H9 (cell line): Measurements from ENCODE around the gene DNAH8. TPM values are rescaled to one million over a fixed set of nuclear protein-coding genes. Genes with fewer than 3 reads are reported as not detected.

Experiments used
- DNase-seq: peaks from one replicate; pipeline ENCODE4 v3.0.0-alpha.2; 2017
- H2AFZ ChIP-seq: one replicate; pipeline ENCODE4 v1.6.1; 2013; ENCODE audit warnings: mild to moderate bottlenecking, low read length, control low read depth, moderate library complexity
- H2AK5ac ChIP-seq: 2 replicates; pipeline ENCODE4 v1.6.1; 2013; ENCODE audit warnings: low read length, control low read depth, mixed read lengths; ENCODE audit not compliant: insufficient read length
- H2BK120ac ChIP-seq: one replicate; pipeline ENCODE4 v1.6.1; 2013; ENCODE audit warnings: low read depth, mild to moderate bottlenecking, low read length, control low read depth, inconsistent platforms; ENCODE audit not compliant: poor library complexity, severe bottlenecking
- H2BK12ac ChIP-seq: 2 replicates; pipeline ENCODE4 v1.6.1; 2013; ENCODE audit warnings: low read length, control low read depth, mixed read lengths, low read depth; ENCODE audit not compliant: insufficient read length
- H2BK15ac ChIP-seq: 2 replicates; pipeline ENCODE4 v1.6.1; 2013; ENCODE audit warnings: low read depth, low read length, control low read depth
- H2BK20ac ChIP-seq: one replicate; pipeline ENCODE4 v1.6.1; 2013; ENCODE audit warnings: low read depth, mild to moderate bottlenecking, low read length, control low read depth, inconsistent platforms; ENCODE audit not compliant: poor library complexity, severe bottlenecking
- H2BK5ac ChIP-seq: 2 replicates; pipeline ENCODE4 v1.6.1; 2013; ENCODE audit warnings: low read length, control low read depth, mixed read lengths; ENCODE audit not compliant: insufficient read length
- H3K14ac ChIP-seq: 2 replicates; pipeline ENCODE4 v1.6.1; 2013; ENCODE audit warnings: low read length, control low read depth; ENCODE audit not compliant: insufficient read depth
- H3K18ac ChIP-seq: 2 replicates; pipeline ENCODE4 v1.6.1; 2013; ENCODE audit warnings: low read depth, mild to moderate bottlenecking, mixed read lengths, low read length, control low read depth; ENCODE audit not compliant: insufficient read length
- H3K23ac ChIP-seq: 2 replicates; pipeline ENCODE4 v1.6.1; 2013; ENCODE audit warnings: low read length, control low read depth, mixed read lengths, low read depth; ENCODE audit not compliant: insufficient read length
- H3K23me2 ChIP-seq: 2 replicates; pipeline ENCODE4 v1.6.1; 2013; ENCODE audit warnings: low read depth, mild to moderate bottlenecking, mixed read lengths, low read length, control low read depth; ENCODE audit not compliant: insufficient read length, poor library complexity, severe bottlenecking
- H3K27ac ChIP-seq: 2 replicates; pipeline ENCODE4 v1.5.1; 2013; ENCODE audit warnings: low read length, control low read depth, mixed read lengths, low read depth; ENCODE audit not compliant: insufficient read length
- H3K27me3 ChIP-seq: 2 replicates; pipeline ENCODE4 v1.6.1; 2013; ENCODE audit warnings: low read length, control low read depth, inconsistent platforms; ENCODE audit not compliant: insufficient read depth
- H3K4ac ChIP-seq: 2 replicates; pipeline ENCODE4 v1.6.1; 2013; ENCODE audit warnings: low read depth, mild to moderate bottlenecking, control low read depth, inconsistent platforms, low read length, moderate library complexity
- H3K4me1 ChIP-seq: 2 replicates; pipeline ENCODE4 v1.6.1; 2013; ENCODE audit warnings: low read length, control low read depth, inconsistent platforms; ENCODE audit not compliant: insufficient read depth
- H3K4me2 ChIP-seq: 2 replicates; pipeline ENCODE4 v1.6.1; 2013; ENCODE audit warnings: low read length, control low read depth, mixed read lengths; ENCODE audit not compliant: insufficient read length, insufficient read depth
- H3K56ac ChIP-seq: 2 replicates; pipeline ENCODE4 v1.6.1; 2013; ENCODE audit warnings: low read depth, mild to moderate bottlenecking, mixed read lengths, low read length, control low read depth; ENCODE audit not compliant: insufficient read length
- H3K79me1 ChIP-seq: 2 replicates; pipeline ENCODE4 v1.6.1; 2013; ENCODE audit warnings: low read depth, mild to moderate bottlenecking, moderate library complexity, low read length, control low read depth, inconsistent platforms; ENCODE audit not compliant: insufficient read depth, poor library complexity, severe bottlenecking
- H3K79me2 ChIP-seq: 2 replicates; pipeline ENCODE4 v1.6.1; 2013; ENCODE audit warnings: low read length, control low read depth, inconsistent platforms; ENCODE audit not compliant: insufficient read depth
- H3K9ac ChIP-seq: 2 replicates; pipeline ENCODE4 v1.6.1; 2013; ENCODE audit warnings: low read length, control low read depth, mixed read lengths; ENCODE audit not compliant: insufficient read length; ENCODE audit errors: extremely low read depth
- H3K9me3 ChIP-seq: one replicate; pipeline ENCODE4 v1.6.1; 2013; ENCODE audit warnings: low read depth, low read length, inconsistent platforms; ENCODE audit not compliant: control insufficient read depth
- H3T11ph ChIP-seq: one replicate; pipeline ENCODE4 v1.6.1; 2013; ENCODE audit warnings: mild to moderate bottlenecking, low read length, control low read depth, inconsistent platforms
- H4K20me1 ChIP-seq: one replicate; pipeline ENCODE4 v1.6.1; 2013; ENCODE audit not compliant: control insufficient read depth, insufficient read length, insufficient read depth
- H4K5ac ChIP-seq: 2 replicates; pipeline ENCODE4 v1.6.1; 2013; ENCODE audit warnings: low read depth, mild to moderate bottlenecking, mixed read lengths, low read length, control low read depth; ENCODE audit not compliant: insufficient read length
- H4K8ac ChIP-seq: replicated peaks from 2 replicates; pipeline ENCODE4 v1.6.1; 2013; ENCODE audit warnings: low read length, control low read depth, mixed read lengths, low read depth; ENCODE audit not compliant: insufficient read length
- H4K91ac ChIP-seq: 2 replicates; pipeline ENCODE4 v1.6.1; 2013; ENCODE audit warnings: low read depth, mild to moderate bottlenecking, moderate library complexity, mixed read lengths, low read length, control low read depth; ENCODE audit not compliant: insufficient read length
- H3K27ac Mint-ChIP-seq, 3 experiments: 2 replicates in 2 of 3; 3 replicates in 1 of 3; pipeline ENCODE4 v1.8.0; 2020 to 2021; ENCODE audit warnings: mixed read lengths in 3 of 3, mild to moderate bottlenecking in 1 of 3, moderate library complexity in 1 of 3
- H3K27me3 Mint-ChIP-seq: 2 replicates; pipeline ENCODE4 v1.8.0; 2021; ENCODE audit warnings: low read depth, mild to moderate bottlenecking, moderate library complexity, mixed read lengths
- H3K36me3 Mint-ChIP-seq, 3 experiments: 2 replicates in 2 of 3; 3 replicates in 1 of 3; pipeline ENCODE4 v1.8.0; 2020 to 2021; ENCODE audit warnings: low read depth in 3 of 3, mixed read lengths in 3 of 3; ENCODE audit not compliant: insufficient read depth in 1 of 3
- H3K4me1 Mint-ChIP-seq, 2 experiments: 2 replicates each; pipeline ENCODE4 v1.8.0; 2020; ENCODE audit warnings: mixed read lengths in 2 of 2
- H3K4me3 Mint-ChIP-seq, 2 experiments: 2 replicates in 1 of 2; 3 replicates in 1 of 2; pipeline ENCODE4 v1.8.0; 2020 to 2021; ENCODE audit warnings: mild to moderate bottlenecking in 2 of 2, mixed read lengths in 2 of 2, moderate library complexity in 1 of 2
- H3K9me3 Mint-ChIP-seq, 2 experiments: 2 replicates in 1 of 2; 3 replicates in 1 of 2; pipeline ENCODE4 v1.8.0; 2020; ENCODE audit warnings: mild to moderate bottlenecking in 2 of 2, mixed read lengths in 2 of 2, moderate library complexity in 1 of 2
- WGBS: extraction: QIAGEN DNeasy Blood & Tissue Kit; methylation state at CpG from one replicate; pipeline ENCODE4 v1.1.7; 2013; ENCODE audit warnings: missing lambda C conversion rate, low lambda C conversion rate, mixed read lengths; ENCODE audit not compliant: insufficient read length; ENCODE audit errors: extremely low coverage; 5-methylcytosine and 5-hydroxymethylcytosine counted together
- total RNA-seq: library from RNA; stranded (reverse); gene quantifications from 2 replicates; pipeline ENCODE4 v1.2.1, GENCODE V29; 2021
- TF ChIP-seq, protein P1 (sequence below): fragments of 200-600 bp; sonication (generic); conservative IDR thresholded peaks from 3 replicates; pipeline ENCODE4 v1.8.0; 2021; ENCODE audit warnings: antibody characterized with exemption, mild to moderate bottlenecking

Gene DNAH8
- total RNA-seq, 1 experiment from 2014 or later = not detected

DNA sequence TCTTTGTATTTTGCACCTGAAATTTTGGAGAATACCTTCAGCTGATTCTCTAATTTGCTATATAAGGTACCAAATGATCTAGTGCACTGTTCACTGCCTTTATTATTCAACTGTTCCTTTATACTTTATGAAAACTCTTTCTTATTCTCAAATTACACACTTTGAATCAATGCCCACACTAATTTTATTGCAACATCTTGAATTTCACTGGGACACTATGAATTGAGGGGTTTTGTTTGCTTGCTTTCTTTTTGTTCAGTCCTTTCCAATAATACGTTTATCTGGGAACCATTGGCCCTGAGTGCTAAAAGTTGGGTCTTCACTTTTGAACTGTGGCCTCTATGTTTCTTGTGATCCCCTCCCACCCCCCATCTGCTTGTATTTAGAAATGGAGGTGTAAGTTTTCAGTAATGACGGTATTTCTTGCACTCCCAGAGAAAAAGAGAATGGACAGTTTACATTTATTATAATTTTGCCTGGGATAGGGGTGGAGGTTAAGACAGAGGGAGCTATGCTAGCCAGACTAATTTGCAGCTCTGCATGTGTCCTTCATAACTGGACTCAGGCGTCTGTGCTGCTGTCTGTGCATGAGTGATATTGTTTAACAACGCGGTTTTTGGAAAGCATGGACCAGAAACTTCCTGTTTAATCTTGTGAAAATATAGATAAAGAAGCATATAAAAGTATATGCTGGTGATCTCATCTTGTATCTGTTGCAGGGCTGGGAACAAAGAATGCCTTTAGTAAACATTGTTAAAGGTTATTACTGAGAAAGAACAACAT, 98.1 kb downstream of the DNAH8 start:
- Histone ChIP-seq H3K56ac (no peak overlapping the region), H3K14ac (no peak overlapping the region), H3K23ac (no peak overlapping the region), H2BK12ac (no peak overlapping the region), H2AFZ (no peak overlapping the region), H3K23me2 (no peaks in the 10 kb centered on the region), H3K4me1 (no peaks in the 10 kb centered on the region), H3K9ac (no peak overlapping the region), H3K27me3 (no peaks in the 10 kb centered on the region), H3K4ac (no peak overlapping the region), H3T11ph (no peak overlapping the region), H2BK20ac (no peak overlapping the region), H2BK5ac (no peak overlapping the region), H2BK15ac (no peak overlapping the region), H4K5ac (no peak overlapping the region), H3K79me2 (no peaks in the 10 kb centered on the region), H4K91ac (no peak overlapping the region), H4K20me1 (no peaks in the 10 kb centered on the region), H2BK120ac (no peak overlapping the region), H3K27ac (no peak overlapping the region), H3K79me1 (no peaks in the 10 kb centered on the region), H2AK5ac (no peak overlapping the region), H3K9me3 (no peaks in the 10 kb centered on the region), H3K18ac (no peak overlapping the region), H4K8ac (no peak overlapping the region), H3K4me2 (no peak overlapping the region)
- TF ChIP-seq, protein P1, sequence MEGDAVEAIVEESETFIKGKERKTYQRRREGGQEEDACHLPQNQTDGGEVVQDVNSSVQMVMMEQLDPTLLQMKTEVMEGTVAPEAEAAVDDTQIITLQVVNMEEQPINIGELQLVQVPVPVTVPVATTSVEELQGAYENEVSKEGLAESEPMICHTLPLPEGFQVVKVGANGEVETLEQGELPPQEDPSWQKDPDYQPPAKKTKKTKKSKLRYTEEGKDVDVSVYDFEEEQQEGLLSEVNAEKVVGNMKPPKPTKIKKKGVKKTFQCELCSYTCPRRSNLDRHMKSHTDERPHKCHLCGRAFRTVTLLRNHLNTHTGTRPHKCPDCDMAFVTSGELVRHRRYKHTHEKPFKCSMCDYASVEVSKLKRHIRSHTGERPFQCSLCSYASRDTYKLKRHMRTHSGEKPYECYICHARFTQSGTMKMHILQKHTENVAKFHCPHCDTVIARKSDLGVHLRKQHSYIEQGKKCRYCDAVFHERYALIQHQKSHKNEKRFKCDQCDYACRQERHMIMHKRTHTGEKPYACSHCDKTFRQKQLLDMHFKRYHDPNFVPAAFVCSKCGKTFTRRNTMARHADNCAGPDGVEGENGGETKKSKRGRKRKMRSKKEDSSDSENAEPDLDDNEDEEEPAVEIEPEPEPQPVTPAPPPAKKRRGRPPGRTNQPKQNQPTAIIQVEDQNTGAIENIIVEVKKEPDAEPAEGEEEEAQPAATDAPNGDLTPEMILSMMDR = no peak
- Mint-ChIP-seq H3K4me1 (no peaks in the 10 kb centered on the region), H3K9me3 (no peaks in the 10 kb centered on the region; a peak in 1 of 5 replicates), H3K36me3 (no peaks in the 10 kb centered on the region), H3K4me3 (no peak overlapping the region), H3K27me3 (peaks cover 16% of the 10 kb centered on the region), H3K27ac (no peak overlapping the region)
- DNase-seq = no peak
- no CpG with 5 or more reads among the region's 5 CpGs for WGBS
